GM12878 (cell line): ENCODE measurements around the gene BCL11A. TPM values are rescaled to one million over a fixed set of nuclear protein-coding genes. Genes with fewer than 3 reads are reported as not detected.

Source experiments
- ATAC-seq: fragments of 200-7000 bp; cut with Tn5 transposase; 3 replicates; pipeline ENCODE4 v1.9.1; 2020; ENCODE audit warnings: mild to moderate bottlenecking, moderate library complexity
- BruUV-seq: library from RNA; stranded (reverse); fragments of 400-500 nt; replicated peaks from 2 replicates; lab custom pipeline; 2021; lab: Mats Ljungman, UMichigan
- CTCF ChIA-PET: fragments of 300-600 bp; sonication (Branson Sonifier 250); formaldehyde crosslinking; extraction: SDS; loops from one replicate; lab custom pipeline; 2021; ENCODE audit warnings: inconsistent platforms; lab: Yijun Ruan, JAX
- POLR2A ChIA-PET: fragments of 350-600 bp; formaldehyde crosslinking; extraction: SDS; loops from one replicate; lab custom pipeline; 2021; ENCODE audit warnings: inconsistent platforms; lab: Charles Lee
- RAD21 ChIA-PET: fragments of 300-600 bp; sonication (Branson Sonifier 250); formaldehyde crosslinking; loops from one replicate; lab custom pipeline; 2023; ENCODE audit warnings: antibody characterized with exemption; ENCODE audit not compliant: unreplicated experiment; lab: Charles Lee
- SMC1A ChIA-PET: fragments of 300-600 bp; sonication (Branson Sonifier 250); formaldehyde crosslinking; loops from one replicate; lab custom pipeline; 2023; ENCODE audit not compliant: unreplicated experiment, uncharacterized antibody; lab: Charles Lee
- DNase-seq: peaks from one replicate; pipeline ENCODE4 v3.0.0-alpha.2; 2011; ENCODE audit warnings: low read depth, low spot score
- FAIRE-seq: peaks from 3 replicates; lab custom pipeline; 2011; peaks lifted over from hg19 to GRCh38; lab: Jason Lieb, UNC
- H2AFZ ChIP-seq: 2 replicates; pipeline ENCODE4 v1.6.0; 2011; ENCODE audit warnings: low read depth, low read length, control low read depth; ENCODE audit not compliant: control insufficient read depth
- H3K27ac ChIP-seq: 2 replicates; pipeline ENCODE4 v1.5.1; 2011; ENCODE audit warnings: control low read depth; ENCODE audit not compliant: control insufficient read depth, insufficient read depth
- H3K27me3 ChIP-seq, 2 experiments: replicated peaks in 1 of 2; 2 replicates each; pipeline versions ENCODE4 v1.6.0 to v1.6.1; 2011; ENCODE audit warnings: low read length in 1 of 2; ENCODE audit not compliant: control insufficient read depth in 2 of 2, insufficient read depth in 2 of 2
- H3K36me3 ChIP-seq, 2 experiments: 2 replicates each; pipeline ENCODE4 v1.5.1; 2011; ENCODE audit warnings: low read length in 1 of 2; ENCODE audit not compliant: control insufficient read depth in 2 of 2, insufficient read depth in 2 of 2
- H3K4me1 ChIP-seq: 2 replicates; pipeline ENCODE4 v1.6.1; 2011; ENCODE audit warnings: mild to moderate bottlenecking, low read length, moderate library complexity, mixed read lengths; ENCODE audit not compliant: control insufficient read depth, insufficient read depth
- H3K4me2 ChIP-seq: 2 replicates; pipeline ENCODE4 v1.6.0; 2011; ENCODE audit warnings: control low read depth; ENCODE audit not compliant: control insufficient read depth, insufficient read depth
- H3K4me3 ChIP-seq: fragments of 200-600 bp; sonication (generic); 2 replicates; pipeline ENCODE4 v1.5.1; 2016
- H3K79me2 ChIP-seq: 2 replicates; pipeline ENCODE4 v1.6.0; 2011; ENCODE audit warnings: low read length; ENCODE audit not compliant: control insufficient read depth, insufficient read depth
- H3K9ac ChIP-seq: 2 replicates; pipeline ENCODE4 v1.8.0; 2011; ENCODE audit warnings: low read length, control low read depth, mixed read lengths; ENCODE audit not compliant: control insufficient read depth, insufficient read depth
- H3K9me3 ChIP-seq: replicated peaks from 3 replicates; pipeline ENCODE4 v1.5.1; 2011; ENCODE audit warnings: mild to moderate bottlenecking, low read length; ENCODE audit not compliant: control insufficient read depth, insufficient read depth
- H4K20me1 ChIP-seq: 2 replicates; pipeline ENCODE4 v1.6.0; 2011; ENCODE audit not compliant: control insufficient read depth, insufficient read depth
- CHD4 ChIP-seq: fragments of 200-600 bp; sonication (generic); IDR thresholded peaks from 2 replicates; pipeline ENCODE4 v1.6.1; 2016; ENCODE audit warnings: mild to moderate bottlenecking
- DPF2 ChIP-seq: fragments of 450-650 bp; IDR thresholded peaks from 2 replicates; pipeline ENCODE4 v1.6.1; 2017; ENCODE audit warnings: mild to moderate bottlenecking
- HDAC6 ChIP-seq: fragments of 200-600 bp; sonication (generic); IDR thresholded peaks from one replicate; pipeline ENCODE4 v1.8.0; 2017; ENCODE audit warnings: antibody characterized with exemption; ENCODE audit not compliant: unreplicated experiment
- HDGF ChIP-seq: fragments of 450-650 bp; IDR thresholded peaks from 2 replicates; pipeline ENCODE4 v1.6.1; 2016; ENCODE audit warnings: antibody characterized with exemption
- IRF5 ChIP-seq: fragments of 450-650 bp; IDR thresholded peaks from 2 replicates; pipeline ENCODE4 v1.6.1; 2017; ENCODE audit warnings: borderline replicate concordance
- KLF5 ChIP-seq: fragments of 450-650 bp; IDR thresholded peaks from 2 replicates; pipeline ENCODE4 v1.6.1; 2014; ENCODE audit warnings: mild to moderate bottlenecking; ENCODE audit not compliant: partially characterized antibody
- MLLT1 ChIP-seq: fragments of 450-650 bp; IDR thresholded peaks from 2 replicates; pipeline ENCODE4 v1.6.1; 2016; ENCODE audit warnings: mild to moderate bottlenecking
- MTA3 ChIP-seq: IDR thresholded peaks from 2 replicates; pipeline ENCODE4 v1.6.1; 2012; ENCODE audit warnings: low read length, inconsistent platforms, borderline replicate concordance
- NBN ChIP-seq: fragments of 450-650 bp; IDR thresholded peaks from 2 replicates; pipeline ENCODE4 v1.6.1; 2016
- RAD51 ChIP-seq: fragments of 450-650 bp; IDR thresholded peaks from 2 replicates; pipeline ENCODE4 v1.6.1; 2016; ENCODE audit warnings: moderate library complexity, mild to moderate bottlenecking, inconsistent platforms
- SIX5 ChIP-seq: IDR thresholded peaks from 2 replicates; pipeline ENCODE4 v1.6.1; 2011; ENCODE audit warnings: mild to moderate bottlenecking, low read depth, low read length, moderate library complexity; ENCODE audit not compliant: severe bottlenecking
- YBX1 ChIP-seq: fragments of 450-650 bp; IDR thresholded peaks from 2 replicates; pipeline ENCODE4 v1.6.1; 2016; ENCODE audit warnings: antibody characterized with exemption
- WGBS: methylation state at CpG from one replicate; pipeline ENCODE4 v1.1.6; 2016; ENCODE audit warnings: low lambda C conversion rate; ENCODE audit not compliant: insufficient replicate concordance, insufficient coverage; ENCODE audit errors: missing lambda C conversion rate; 5-methylcytosine and 5-hydroxymethylcytosine counted together
- in situ Hi-C: fragments of 300-500 bp; cut with MboI; formaldehyde crosslinking; loops from 9 replicates; pipeline ENCODE4 v1.14.3; 2018; ENCODE audit warnings: mixed read lengths
- intact Hi-C: fragments of 100-400 bp; cut with micrococcal nuclease; formaldehyde crosslinking; loops from one replicate; pipeline ENCODE4 v1.14.2; 2022; ENCODE audit not compliant: unreplicated experiment
- polyA plus RNA-seq, 11 experiments: library from polyadenylated mRNA; depleted of rRNA in 4 of 11; unstranded in 6 of 11; stranded (reverse) in 5 of 11; fragments of >200 nt; fragmentation: Nextera tagmentation in 4 of 11; fragmentation: Illumina TruSeq in 1 of 11; extraction: Ambion mirVana in 4 of 11; extraction: Trizol in 1 of 11; gene quantifications; 1 replicate in 1 of 11; 2 replicates in 10 of 11; pipeline versions ENCODE4 v1.2.1 to v1.2.3, GENCODE V29; 2011 to 2016; ENCODE audit warnings: inconsistent platforms in 2 of 11, missing spikeins in 2 of 11, low read depth in 1 of 11
- total RNA-seq, 4 experiments: library from RNA; depleted of rRNA in 3 of 4; stranded (reverse); fragments of >200 nt in 3 of 4; fragmentation: Illumina TruSeq in 1 of 4; extraction: Trizol in 1 of 4; gene quantifications; 2 replicates each; pipeline versions ENCODE4 v1.2.1 to v1.2.3, GENCODE V29; 2013 to 2021

The BCL11A gene
- total and polyA plus RNA-seq, 10 of the 15 experiments (the other 5 are each of a cell fraction or from before 2014, with no cell fraction given) = 7.5 to 26.6 (median 11.1) TPM; not detected in 1

GRCh38 chr2:60526623-60527022, 26.8 kb downstream of the BCL11A start:
- ChIA-PET RAD21 (no interaction called here), POLR2A (no interaction called here), SMC1A (no interaction called here), CTCF (interaction anchor here (1.3 kb wide), 1 partner anchor 10 kb away, joined by 3 read pairs; no protein-coding TSS in a partner anchor)
- ATAC-seq (no peak), DNase-seq (no peak), FAIRE-seq (no peak)
- Histone ChIP-seq H3K27ac (no peak overlapping the region), H2AFZ (no peak overlapping the region), H3K36me3 (peaks cover 0 to 5% of the 10 kb centered on the region in 2 experiments; a peak in 1 of 4 replicates), H3K27me3 (no peaks in the 10 kb centered on the region), H3K9ac (no peak overlapping the region), H3K9me3 (no peaks in the 10 kb centered on the region), H3K79me2 (peaks cover 69% of the 10 kb centered on the region), H4K20me1 (no peaks in the 10 kb centered on the region), H3K4me3 (no peak overlapping the region), H3K4me1 (peaks cover 33% of the 10 kb centered on the region), H3K4me2 (no peak overlapping the region)
- WGBS = 78% methylated on average over 9 of the region's 9 CpGs
- in situ Hi-C loops = no loop called here
- intact Hi-C loops = no loop called here
- TF ChIP-seq RAD51 (no peak), DPF2 (no peak), HDAC6 (no peak), MTA3 (no peak), NBN (no peak), YBX1 (no peak), MLLT1 (no peak), KLF5 (no peak), IRF5 (no peak), SIX5 (no peak), CHD4 (no peak), HDGF (no peak)
- BruUV-seq = no TSS peak
